Right hindlimb (tissue), 1 donor: Measurements from ENCODE around the gene CELA3B.
A peak's percentile ranks its signal among the peaks of the same experiment; 100 is the strongest.
"Not testable (repeated sequence)": the region's sequence is repeated elsewhere in the genome, so short reads cannot be mapped to it uniquely, and the experiment has no call there.

Experiments
- DNase-seq: peaks from one replicate; pipeline ENCODE4 v3.0.0-alpha.2; 2018

Gene CELA3B

DNA sequence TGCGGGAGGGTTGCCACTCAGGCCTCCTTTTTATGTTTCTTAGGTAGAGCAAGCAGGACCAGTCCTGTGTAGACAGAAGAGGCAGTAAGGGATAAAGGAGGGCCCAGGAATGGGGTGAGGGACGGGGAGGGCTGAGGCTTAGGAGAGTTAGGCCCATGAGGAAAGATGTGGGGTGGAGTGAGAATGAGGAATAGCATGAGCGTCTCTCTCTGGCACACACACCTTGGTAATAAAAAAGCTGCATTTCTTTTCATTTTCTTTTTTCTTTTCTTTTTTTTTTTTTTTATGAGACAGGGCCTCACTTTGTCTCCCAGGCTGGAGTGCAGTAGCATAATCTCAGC is 32.1 kb upstream of the CELA3B start:
- no peak for DNase-seq

- DNase-seq, result no peak
These were observed 29.8 kb upstream of the CELA3B start for GRCh38 chr1:21946836-21947587.

DNA sequence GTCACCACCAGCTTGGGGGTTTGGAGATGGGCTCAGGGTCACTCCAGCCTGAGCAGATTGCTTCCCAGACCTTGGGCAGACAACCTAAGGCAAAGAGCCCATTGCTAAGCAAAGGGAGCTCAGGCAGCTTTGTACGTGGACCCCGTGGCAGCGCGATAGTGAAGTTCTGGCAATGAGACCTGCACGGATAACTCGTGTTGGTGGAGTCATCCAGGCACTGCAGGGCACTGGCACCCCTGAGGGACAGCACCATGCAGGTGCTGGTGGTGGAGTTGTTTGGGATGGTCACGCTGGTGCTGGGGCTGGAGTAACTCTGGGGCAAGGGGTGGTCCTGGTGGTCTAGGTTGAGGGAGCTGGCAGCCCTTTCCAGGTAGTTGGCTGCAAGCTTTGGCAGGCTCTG is 26.1 kb upstream of the CELA3B start:
- DNase-seq, result no peak

- no peak for DNase-seq
These were observed 25.5 kb upstream of the CELA3B start for GRCh38 chr1:21951226-21951870.

DNA sequence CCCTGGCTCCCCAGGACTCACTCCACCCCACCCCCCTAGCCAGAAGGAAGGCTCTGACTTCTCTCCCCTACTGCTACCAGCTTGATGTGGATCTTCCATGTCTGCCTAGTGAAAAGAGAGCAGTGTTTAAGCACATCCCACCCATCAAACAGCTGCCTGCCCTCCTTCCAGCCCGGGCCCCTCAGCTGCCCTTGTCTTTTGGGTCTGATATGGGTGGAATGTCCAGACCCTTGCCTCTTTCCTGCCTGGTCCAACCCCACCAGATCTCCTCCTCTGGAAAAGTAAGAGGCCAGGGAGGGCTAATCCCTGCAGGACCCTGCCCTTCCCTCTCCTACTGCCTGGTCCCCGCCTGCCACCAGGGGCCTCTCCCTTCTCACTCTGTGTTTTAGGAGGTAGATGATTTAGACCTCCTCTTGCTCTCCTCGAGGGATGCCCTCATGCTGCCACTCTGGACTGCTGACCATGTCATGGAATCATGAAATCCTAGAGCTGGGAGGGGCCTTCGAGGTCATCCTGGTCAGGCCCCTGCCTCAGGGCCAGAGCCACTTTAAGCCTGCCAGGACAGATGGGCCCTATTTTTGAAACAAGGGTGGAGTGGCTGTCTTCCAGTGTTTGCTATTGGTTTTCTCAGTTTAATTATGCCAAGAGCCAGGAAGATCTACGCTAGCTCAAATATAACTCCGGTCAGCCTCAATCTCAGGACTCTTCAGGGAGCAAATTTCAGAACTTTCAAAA is 23.9 kb upstream of the CELA3B start:
- DNase-seq, result peak; percentile 67

DNA sequence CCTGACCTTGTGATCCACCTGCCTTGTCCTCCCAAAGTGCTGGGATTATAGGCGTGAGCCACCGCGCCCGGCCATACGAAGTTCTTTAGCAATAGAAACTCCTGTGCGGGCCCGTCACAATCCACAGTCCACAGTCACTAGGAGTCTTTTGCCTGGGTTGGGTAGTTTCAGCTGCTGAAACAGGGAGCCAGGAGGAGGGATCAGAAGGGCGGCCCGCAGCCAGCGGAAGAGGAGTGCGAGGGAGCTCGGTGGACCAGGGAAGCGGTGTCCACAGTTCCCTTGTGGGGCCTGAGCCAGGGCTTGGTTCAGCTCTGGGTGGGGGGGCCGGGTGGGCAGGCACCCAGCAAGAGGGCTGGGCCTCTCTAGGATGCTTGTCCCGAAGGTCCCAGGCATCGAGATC is 21.8 kb upstream of the CELA3B start:
- DNase-seq, result no peak

DNA sequence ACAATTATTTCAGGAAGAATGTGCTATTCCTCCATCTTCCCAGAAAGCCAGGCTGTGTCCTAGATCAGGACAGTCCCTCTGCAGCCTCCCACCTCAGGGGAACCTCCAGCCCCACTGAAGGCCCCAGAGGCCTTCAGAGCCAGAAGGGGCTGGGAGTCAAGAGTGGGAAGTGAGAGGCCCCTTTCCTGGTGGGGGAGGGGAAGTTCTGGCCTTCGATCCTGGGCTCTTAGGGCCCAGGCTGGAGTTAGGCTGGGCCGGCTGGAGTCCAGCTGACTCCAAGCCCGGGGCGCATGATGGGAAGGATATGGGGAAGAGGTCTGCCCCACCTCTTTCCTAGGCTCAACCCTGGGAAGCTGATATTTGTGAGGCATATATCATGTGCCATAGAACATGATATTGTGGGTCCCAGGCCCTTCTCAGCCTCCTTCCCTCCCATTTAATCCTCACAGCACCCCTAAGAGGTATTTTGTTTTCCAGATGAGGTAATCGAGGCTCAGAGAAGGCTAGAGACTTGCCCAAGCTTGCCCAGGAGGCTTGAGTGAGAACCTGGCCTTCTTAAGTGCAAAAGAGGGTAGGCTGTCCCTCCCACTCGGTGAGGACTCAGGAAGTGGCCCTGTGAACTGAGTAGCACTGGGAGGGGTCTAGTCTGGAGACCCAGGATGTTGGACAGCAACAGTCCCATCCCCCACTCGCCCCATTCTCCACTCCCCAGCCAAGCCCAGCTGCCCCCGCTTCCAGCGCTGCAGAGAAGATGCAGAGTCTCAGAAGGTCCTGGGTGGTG is 21.1 kb upstream of the CELA3B start:
- DNase-seq, result no peak

DNA sequence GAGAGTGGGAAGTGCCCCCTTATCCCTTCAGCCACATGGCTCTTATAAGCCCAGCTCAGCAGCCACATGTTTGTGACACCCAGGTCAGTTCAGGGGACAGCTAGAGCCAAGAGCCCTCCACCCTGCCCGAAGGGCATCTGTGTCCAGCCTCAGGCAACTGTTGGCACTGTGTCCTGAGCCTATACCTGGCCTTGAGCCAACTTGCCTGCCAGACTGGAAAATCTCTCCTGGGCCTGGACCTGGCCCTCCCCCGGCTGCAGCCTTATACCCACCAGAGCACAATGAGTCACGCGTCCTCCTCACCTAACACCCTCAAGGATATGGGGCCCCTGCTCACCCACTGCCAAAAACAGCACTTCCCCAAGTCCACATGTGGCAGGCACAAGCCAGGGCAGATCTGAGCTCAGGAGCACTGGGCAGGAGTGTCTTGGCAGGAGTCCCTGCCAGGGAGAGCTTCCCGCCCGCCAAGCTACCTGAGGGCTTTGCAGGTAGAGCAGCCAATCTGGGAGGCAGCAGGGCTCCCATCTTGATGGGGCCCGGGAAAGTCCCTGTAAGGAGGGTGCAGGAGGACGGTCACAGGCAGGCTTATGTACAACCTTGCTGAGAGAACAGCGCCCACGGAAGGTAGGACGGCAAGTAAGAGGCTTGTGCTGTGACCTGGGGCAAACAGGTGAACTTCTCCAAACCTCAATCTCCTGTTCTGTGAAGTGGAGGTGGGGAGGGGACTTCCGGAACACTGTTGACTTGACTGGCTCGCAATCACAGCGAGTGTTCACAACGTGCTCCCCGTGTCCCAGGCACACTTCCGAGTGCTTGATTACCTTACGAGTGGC is 19.9 kb upstream of the CELA3B start:
- no peak for DNase-seq

DNA sequence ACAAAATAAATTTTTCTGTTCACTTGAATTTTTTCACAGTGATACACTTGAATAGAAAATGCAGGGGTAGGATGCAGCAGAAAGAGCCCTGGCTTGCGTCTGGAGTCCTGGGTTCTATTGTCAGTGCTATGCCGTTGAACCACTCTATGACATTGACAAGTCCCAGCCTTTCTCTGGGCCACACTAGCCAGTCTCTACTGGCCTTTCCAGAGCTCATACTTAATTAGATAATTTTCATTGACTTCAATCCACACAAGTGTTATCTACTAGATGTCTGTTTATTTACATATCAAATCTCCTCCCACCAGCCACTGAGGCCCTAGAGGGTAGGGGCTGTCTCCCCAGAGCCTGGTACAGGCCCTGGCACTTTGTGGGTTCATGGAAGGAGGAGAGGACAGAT is 15.5 kb upstream of the CELA3B start:
- DNase-seq, result no peak

DNA sequence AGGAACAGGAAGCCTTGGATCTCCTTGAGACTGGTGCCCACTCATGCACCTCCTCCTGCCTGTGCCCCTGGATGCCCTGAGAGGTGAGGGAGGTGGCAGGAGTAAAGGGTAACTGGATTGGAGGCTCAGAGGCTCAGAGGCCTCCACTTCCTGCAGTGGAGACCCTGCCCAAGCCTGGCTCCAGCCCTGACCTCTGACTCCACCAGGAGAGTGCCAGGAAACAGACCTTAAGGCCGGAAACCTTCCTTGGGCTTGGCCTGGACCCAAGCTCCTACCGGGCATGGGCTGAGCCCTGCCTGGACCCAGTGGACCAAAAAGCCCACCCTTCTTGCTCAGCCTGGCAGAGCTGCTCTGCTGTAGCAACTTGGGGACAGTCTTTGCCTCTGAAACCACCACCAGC is 15.0 kb upstream of the CELA3B start:
- no peak for DNase-seq

DNA sequence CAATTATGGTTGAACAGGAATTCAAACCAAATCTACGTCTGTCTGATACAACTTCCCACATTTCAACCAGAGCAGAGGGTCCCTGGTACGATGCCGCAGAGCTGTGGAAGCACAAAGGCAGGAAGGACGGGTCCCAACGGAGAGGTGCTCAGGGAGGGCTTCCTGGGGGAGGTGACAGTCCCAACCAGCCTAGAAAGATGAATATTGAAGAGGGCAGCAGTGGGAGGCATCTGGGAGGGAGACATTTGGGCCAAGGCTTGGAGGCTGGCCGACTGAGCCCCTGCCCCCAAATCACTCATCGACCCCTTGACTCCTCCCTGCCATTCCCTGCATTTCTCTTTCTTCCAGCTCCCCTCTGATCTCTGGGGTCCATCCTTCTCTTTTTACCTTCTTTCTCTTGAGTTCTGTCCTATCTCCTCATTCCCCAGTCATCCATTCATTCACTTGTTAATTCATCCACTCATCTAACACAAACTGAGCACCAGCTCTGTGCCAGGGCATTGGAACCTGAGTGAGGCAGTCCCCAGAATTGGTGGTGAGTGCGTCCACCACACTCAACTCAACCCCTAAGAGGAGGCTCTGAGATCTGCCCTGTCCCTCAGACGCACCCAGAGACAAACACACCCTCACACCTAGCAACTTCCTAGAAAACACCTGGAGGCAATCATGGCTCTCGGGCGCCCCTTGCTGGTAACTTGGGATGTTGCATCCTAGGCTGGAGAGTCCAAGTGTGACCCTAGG is 13.2 kb upstream of the CELA3B start:
- DNase-seq, result peak; percentile 86

DNA sequence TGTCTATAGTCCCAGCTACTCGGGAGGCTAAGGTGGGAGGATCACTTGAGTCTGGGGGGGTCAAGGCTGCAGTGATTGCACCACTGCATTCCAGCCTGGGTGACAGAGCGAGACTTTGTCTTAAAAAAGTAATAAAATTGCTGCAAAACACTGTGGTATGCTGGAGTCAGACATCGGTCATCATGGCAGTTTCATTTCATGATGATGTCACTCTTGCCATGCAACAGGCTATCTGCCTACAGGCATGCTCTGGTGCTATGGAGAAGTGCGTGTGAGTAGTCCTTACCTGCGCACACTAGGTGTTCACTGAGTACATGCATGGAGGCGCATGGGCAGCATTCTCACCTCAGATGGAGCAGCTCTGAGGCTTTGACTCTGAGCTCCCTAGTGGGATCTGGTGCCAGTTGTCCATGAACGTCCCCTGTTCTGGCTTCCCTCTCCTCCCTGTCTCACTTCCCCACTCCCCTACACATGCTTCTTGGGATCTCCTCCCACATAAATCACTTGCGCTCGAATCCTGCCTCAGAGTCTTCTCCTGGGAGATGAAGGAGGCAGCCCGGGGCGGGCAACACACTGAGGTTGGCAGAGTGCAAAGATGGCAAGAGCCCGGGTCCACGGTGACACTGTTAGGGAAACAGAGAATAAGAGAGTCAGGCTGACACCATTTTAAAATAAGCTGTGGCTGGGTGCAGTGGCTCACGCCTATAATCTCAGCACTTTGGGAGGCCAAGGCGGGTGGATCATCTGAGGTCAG is 10.4 kb upstream of the CELA3B start:
- no peak for DNase-seq

GRCh38 chr1:21967216-21967615 is 9.6 kb upstream of the CELA3B start:
- DNase-seq, result not testable (repeated sequence)

DNA sequence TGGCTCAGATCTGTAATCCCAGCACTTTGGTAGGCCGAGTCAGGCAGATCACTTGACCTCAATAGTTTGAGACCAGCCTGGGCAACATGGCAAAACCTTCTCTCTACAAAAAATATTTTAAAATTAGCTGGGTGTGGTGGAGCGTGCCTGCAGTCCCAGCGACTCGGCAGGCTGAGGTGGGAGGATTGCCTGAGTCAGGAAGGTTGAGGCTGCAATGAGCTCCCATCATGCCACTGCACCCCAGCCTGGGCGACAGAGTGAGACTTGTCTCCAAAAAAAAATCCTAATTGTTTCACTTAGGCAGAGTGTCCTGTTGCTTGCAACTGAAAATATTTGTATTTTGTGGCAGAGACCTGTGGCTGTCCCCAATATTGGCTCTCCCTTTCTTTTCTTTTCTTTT is 7.8 kb upstream of the CELA3B start:
- not testable (repeated sequence) for DNase-seq

DNA sequence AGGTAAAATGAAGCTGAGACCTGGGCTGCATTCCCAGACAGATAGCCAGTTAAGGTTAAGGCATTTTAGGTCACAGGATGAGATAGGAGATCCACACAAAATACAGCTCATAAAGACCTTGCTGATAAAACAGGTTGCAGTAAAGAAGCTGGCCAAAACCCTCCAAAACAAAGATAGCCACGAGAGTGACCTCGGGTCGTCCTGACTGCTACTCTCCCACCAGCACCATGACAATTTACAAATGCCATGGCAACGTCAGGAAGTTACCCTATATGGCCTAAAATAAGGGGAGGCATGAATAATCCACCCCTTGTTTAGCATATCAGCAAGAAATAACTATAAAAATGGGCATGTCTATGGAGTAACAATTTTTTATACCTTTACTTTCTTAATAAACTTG is 6.3 kb upstream of the CELA3B start:
- DNase-seq, result not testable (repeated sequence)

- DNase-seq, result not testable (repeated sequence)
These were observed 3.8 kb upstream of the CELA3B start for GRCh38 chr1:21972973-21973441.

DNA sequence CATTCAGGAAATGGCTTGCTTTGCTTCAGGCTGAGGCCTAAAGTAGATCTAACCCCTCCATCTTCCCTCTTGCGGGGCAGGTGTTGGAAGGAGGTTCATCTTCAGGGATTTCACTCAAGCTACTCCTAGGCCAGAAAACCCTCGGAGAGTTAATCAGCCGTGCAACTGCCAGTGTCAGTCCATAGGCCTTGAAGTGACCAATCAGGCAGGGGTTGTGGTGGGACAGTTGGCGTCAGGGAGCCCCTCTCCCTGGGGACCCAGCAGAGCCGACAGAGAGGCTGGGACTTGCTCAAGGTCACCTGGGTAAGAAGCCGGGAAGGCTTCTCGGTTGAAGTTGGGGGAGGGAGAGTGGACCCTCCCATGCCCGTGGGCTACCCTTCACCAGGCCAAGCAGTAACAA is 2.9 kb upstream of the CELA3B start:
- not testable (repeated sequence) for DNase-seq

DNA sequence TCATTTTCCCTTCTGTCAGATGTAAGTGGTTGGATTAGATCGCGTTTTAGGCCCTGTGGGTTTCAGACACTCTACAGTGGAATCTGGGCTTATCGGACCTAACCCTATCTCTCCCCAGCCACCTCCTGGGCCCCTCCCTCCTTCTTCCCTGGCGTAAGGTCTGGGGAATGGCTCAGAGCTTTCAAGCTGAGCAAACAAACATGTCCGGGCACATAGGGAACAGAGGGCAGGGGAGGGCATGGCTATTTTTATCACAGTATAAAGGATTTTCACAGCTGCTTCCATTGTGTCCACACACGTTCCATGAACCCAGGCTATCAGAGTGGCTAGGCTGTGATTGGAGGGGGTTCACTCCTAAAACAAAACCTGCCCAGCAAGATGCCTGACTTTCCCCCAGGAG is 2.1 kb upstream of the CELA3B start:
- not testable (repeated sequence) for DNase-seq

DNA sequence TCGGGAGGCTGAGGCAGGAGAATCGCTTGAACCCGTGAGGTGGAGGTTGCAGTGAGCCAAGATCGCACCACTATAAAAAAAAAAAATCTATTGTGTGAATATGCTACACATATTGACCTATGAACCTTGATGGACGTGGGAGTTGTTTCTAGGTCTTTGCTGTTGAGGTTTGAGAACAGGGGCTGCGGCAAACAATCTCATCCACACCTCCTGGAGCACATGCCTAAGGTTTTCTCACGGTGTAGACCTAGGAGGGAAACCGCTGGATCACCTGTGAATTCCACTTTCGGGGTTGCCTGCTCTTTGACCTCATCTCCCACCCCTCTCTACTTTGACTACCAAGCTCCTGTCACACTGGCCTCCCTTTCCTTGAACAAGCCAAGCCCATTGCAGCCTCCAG is 1.5 kb upstream of the CELA3B start:
- DNase-seq, result not testable (repeated sequence)

DNA sequence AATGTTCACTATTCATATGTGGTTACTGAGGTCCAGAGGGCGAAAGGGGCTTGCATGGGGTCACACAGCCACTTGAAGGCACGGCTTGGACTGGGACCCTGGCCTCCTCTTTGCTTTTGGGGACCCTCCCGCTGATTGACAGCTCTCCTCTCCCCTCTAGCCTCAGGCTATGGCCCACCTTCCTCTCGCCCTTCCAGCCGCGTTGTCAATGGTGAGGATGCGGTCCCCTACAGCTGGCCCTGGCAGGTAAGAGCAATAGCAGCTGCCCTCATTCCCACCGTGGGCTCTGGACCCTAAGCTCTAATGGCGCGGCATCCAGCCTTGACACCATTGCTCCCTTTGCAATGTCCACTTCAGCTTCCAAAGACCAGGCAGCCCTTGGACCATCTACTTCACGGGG is 1.4 kb downstream of the CELA3B start:
- DNase-seq, result not testable (repeated sequence)
